GM19023 (cell line): ENCODE results near the gene GADD45A.

Source experiments
- ATAC-seq: cut with Tn5 transposase; IDR thresholded peaks from one replicate; pipeline ENCODE4 v1.9.1; 2021; ENCODE audit warnings: mild to moderate bottlenecking, moderate library complexity; ENCODE audit not compliant: unreplicated experiment

Gene GADD45A

DNA sequence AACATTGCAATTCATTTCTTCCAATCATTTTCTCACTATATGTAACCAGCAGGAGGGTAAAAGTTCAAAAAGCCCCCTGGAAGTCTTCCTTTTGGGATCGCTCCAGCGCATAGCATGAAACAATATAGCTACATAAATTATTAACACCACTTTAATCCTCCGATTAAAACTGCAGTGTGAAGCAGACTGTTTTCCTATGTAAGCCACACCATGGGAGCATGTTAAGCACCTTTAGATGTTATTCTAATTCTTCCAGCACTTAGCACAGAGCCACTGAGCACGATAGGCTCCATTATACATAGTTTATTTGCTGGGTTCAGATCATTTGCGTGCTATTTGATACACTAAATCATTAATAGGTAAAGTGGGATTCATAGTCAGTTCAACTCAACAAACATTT, 18.4 kb upstream of the GADD45A start:
- no peak for ATAC-seq

- ATAC-seq, result no peak
Measured at GRCh38 chr1:67668660-67669059, 16.3 kb upstream of the GADD45A start.

GRCh38 chr1:67672260-67672803, 12.7 kb upstream of the GADD45A start:
- no peak for ATAC-seq

GRCh38 chr1:67673468-67674201, 11.4 kb upstream of the GADD45A start:
- no peak for ATAC-seq

- no peak for ATAC-seq
Measured at GRCh38 chr1:67674260-67675011, 10.6 kb upstream of the GADD45A start.

DNA sequence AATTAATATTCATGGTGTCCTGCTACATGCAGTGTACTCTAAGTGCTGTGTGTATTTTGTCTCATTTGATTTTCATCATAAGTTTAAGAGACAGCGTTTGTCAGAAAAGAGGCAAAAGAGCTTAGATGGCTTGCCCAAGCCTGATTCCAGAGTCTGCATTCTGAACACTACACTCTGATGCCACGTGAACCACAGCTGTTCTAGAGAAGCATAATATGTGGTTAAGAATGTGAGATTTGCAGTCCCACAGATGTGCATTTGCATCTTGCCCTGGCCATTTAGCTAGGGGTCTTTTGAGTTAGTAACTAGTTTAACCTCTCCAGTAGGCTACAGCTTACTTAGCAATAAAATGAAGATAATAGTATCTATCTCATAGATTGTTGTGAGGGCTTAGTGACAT, 9.2 kb upstream of the GADD45A start:
- peak; percentile 91 for ATAC-seq

DNA sequence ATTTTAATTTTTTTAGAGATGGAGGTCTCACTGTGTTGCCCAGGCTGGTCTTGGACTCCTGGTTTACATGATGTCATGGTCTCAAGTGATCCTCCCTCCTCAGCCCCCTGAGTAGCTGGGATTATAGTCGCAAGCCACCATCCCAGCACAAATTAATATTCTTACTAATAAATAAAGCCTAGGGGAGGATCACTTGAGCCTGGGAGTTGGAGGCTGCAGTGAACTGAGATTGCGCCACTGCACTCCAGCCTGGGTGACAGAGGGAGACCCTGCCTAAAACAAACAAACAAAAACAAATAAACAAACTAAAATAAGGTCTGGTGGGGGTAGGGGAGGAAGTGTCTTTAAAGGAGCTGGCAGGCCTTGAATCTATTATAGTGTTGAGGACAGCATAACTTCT, 8.7 kb upstream of the GADD45A start:
- ATAC-seq, result no peak

DNA sequence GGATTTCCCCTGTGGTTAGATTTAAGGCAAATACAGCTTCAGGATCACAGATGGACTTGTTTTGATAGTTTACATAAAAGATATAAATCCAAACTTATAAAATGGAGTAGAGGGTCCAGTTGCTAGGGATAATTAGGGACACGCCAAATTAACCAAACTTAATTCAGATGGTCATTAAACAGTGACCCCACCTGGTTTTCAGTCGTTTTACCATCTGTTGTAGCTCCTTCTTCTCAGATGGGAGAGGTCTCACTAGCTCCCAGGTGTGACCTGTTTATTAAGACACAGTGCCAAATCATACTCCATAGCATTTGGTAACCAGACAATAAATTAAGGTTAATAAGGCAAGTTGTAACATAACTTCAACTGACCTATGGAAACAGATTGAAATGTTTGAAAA, 8.1 kb upstream of the GADD45A start:
- no peak for ATAC-seq

- no peak for ATAC-seq
Measured at GRCh38 chr1:67677408-67677807, 7.6 kb upstream of the GADD45A start.

DNA sequence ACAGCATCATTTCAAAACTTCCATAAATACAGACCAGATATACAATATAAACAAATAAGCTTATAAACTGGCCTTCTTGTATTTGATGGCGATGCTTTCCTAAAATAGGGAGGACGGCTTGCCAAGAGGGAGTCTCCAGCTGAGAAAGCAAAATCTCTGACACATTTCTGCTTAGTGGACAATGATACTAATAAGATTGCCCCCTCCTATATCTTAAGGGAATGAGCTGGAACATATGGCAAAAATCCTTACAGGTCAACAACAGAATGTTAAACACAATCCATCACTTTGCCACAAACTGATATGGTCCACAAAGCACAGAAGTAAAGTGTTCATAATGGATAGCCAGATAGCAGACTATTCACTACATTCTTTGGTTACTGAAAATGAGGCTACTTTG, 7.1 kb upstream of the GADD45A start:
- no peak for ATAC-seq

- no peak for ATAC-seq
Measured at GRCh38 chr1:67679691-67680090, 5.3 kb upstream of the GADD45A start.

DNA sequence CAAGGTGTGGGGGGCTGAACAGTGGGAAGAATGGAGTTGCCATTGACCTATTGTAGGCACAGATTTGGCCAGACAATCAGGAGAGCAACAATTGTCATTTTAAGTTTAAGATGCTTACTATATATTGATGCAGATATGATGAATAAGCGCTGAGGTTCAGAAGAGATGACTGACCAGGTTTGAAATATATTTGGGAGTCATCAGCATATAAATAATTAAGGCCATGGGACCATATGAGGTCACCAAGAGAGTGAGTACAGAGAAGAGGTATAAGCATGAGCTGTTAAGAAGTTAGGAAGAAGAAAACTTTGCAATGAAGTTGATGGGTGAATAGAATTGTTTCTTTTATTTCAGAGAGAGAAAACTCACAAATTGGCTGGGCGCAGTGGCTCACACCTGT, 4.5 kb upstream of the GADD45A start:
- ATAC-seq, result no peak

DNA sequence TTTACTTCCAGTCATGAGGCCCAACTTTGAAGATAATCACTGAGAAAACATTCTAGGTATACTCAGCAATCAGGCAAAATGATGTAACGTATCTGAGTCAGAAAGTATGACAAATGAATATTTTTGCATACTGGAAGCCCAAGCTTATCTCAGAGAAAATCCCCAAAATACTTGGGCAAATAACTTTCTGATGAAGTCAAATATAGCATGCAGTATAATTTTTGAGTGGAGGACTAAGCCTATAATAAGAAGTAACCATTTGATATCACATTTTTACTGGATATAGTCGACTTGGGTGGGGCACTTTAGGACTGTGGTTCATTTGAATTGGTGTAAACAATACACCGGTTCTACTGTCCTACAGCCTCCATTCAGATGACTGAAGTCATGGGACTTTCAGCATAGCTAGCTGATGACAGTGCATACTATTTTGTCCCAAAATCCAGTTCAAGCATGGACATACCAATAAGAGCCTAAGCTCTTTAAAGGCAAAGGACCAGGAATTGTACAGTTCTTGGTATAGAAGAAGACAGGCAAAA, 2.3 kb upstream of the GADD45A start:
- no peak for ATAC-seq

DNA sequence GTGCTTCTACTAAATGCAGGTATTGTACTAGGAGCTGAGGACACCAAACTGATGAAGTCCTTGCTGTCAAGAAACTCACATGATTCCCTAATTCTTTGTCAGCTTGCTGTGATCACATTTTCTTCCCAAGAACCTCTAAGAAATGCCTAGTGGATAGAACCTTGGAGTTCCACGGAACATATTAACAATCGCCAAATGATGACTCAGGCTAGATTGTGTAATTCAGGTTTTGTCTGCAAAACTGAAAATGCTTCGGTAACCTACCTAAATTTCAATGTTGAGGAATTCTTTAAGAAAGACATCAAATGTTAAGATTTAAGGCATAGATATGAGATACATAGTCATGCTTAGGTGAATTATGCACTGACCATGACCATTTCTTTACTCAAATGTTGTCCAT, 1.7 kb upstream of the GADD45A start:
- no peak for ATAC-seq

DNA sequence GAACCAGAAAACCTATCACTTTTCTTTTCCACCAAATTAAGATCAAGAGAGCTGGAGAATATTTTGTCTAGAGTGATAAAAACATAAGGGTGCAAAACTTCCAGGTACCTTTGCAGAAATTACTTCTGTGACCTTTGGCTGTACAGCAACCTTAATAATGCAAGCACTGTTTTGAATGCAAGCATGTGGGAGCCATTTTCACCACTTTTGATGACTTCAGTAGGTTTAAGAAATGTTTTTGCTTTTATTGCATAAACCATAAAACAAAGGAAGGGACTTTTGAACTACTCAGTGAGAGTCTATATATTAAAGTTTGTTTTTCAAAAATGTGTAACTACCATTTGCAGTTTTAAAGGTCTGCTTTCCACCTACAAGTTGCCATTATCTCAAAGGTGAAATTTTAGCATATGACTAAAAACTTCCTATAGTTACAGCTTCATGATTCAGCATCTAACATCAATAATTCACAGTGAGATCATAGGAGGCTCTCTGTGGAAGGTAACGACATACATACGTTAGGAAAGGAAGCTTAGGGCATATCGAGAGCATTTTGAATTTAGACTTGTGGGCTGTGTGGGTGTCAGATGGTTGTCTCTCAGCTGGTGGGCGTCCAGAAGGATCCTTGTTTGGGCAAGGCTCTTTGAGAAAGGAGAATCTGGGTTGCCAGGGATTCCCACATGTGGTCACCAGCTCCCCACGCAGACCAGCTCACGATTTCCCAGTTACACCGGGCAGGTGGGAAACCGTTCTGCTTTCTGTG, 1.1 kb upstream of the GADD45A start:
- no peak for ATAC-seq

DNA sequence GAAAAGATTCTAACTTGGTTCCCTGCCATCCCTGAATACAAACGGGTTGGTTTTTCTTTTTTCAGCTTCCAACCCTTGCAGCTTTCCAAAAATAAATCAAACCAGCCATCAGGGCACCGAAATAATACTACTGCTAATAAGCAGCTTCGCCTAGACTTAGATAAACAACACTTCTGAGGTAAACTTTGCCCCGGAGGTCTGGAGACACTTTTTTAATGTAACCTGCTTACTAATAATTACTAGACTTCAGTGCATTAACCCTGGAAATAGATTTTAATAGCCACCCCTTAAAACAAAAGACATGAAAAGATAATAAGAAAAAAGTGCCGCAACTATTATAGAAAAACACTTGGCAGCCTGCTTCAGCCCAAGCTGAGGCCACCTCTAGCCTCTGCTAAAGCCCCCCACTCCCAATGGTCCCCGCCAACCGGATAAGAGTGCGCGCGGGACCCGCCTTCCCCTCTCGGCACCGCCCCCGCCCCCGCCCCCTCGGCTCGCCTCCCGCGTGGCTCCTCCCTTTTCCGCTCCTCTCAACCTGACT, 405 bp upstream of the GADD45A start:
- no peak for ATAC-seq

DNA sequence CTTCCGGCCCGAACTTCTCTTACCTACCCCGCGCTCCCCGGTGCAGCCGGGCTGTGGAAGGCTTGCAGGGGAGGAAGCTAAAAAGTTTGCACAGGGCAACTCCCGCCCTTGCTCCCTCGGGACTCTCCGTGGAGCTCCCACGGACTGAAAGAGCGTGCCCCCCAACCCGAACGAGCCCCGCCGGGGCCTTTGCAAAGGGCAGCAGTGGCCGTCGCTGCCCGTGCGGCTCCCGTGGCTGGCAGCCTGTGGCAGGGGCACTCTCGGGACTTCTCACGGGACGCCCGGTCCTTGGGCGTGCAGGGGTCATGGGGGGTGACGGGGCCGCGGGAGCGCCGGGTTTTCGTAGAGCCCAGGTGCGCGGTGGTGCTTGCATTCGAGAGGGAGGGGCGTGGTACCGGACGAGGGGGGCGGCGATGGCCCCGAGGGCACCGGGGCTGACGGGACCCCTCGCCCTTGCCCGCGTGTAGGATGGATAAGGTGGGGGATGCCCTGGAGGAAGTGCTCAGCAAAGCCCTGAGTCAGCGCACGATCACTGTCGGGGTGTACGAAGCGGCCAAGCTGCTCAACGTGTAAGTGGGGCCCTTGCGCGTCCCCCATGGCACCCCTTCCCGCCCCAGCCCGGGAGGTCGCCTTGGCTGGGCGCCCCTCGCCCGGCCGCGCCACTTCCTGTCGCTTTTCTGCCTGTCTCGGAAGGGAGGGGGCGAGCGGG, 711 bp downstream of the GADD45A start:
- ATAC-seq, result peak; percentile 12

DNA sequence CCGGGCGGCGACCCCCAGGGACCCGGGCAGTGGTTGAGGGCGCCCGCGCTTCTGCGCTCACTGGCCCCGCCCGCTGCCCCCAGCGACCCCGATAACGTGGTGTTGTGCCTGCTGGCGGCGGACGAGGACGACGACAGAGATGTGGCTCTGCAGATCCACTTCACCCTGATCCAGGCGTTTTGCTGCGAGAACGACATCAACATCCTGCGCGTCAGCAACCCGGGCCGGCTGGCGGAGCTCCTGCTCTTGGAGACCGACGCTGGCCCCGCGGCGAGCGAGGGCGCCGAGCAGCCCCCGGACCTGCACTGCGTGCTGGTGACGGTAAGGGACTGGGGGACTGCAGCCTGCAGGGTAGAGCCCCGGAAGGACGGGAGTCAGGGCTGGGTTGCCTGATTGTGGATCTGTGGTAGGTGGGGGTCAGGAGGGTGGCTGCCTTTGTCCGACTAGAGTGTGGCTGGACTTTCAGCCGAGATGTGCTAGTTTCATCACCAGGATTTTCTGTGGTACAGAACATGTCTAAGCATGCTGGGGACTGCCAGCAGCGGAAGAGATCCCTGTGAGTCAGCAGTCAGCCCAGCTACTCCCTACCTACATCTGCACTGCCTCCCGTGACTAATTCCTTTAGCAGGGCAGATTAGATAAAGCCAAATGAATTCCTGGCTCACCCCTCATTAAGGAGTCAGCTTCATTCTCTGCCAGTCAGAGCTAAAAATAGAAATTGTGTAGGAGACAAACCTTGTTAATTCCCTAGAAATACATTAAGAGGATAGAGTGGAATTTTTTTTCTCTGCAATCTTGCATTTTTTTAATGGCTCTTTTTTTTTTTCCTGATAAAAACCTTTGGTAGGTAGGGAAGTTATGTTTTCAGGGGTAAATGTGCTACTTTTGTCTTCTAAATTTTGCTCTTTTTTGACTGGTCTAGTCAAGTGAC, 1.5 kb downstream of the GADD45A start:
- peak; percentile 20 for ATAC-seq

DNA sequence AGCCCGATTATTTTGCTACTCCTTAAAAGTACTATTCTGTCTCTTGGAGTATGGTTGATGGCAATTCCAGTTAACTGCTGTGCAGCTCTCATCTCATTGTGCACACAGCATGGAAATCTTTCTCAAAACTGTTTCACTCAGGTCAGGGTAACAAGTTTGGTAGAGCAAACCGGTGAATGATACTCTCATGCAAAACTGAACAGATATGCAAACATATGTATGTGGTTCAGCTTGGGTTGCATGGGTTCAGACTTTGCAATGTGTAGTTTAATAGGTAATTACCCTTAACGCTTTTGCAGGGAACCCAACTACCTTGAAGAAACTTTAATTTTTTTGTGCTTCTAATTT, 2.2 kb downstream of the GADD45A start:
- no peak for ATAC-seq
